Activated CD8-positive, alpha-beta T cell treated with anti-CD3 and anti-CD28 coated beads for 36 hours (primary cell): ENCODE measurements around the gene MCL1. TPM values are rescaled to one million over a fixed set of nuclear protein-coding genes. Genes with fewer than 3 reads are reported as not detected.

Source experiments
- ATAC-seq: fragments of 200-7000 bp; cut with Tn5 transposase; one replicate; pipeline ENCODE4 v1.10.0; 2021; ENCODE audit warnings: mild to moderate bottlenecking, moderate library complexity
- CTCF ChIA-PET: fragments of 350-600 bp; sonication (Branson Sonifier 250); formaldehyde crosslinking; loops from one replicate; lab custom pipeline; 2021; ENCODE audit warnings: antibody characterized with exemption; lab: Charles Lee
- POLR2A ChIA-PET: fragments of 350-600 bp; sonication (Branson Sonifier 250); formaldehyde crosslinking; loops from one replicate; lab custom pipeline; 2021; ENCODE audit warnings: antibody characterized with exemption; lab: Charles Lee
- DNase-seq: peaks from one replicate; pipeline ENCODE4 v3.0.0-alpha.2; 2020
- H3K27ac Mint-ChIP-seq: one replicate; pipeline ENCODE4 v1.8.0; 2021; ENCODE audit warnings: mild to moderate bottlenecking, mixed read lengths
- H3K27me3 Mint-ChIP-seq: one replicate; pipeline ENCODE4 v1.8.0; 2021; ENCODE audit warnings: mixed read lengths
- H3K36me3 Mint-ChIP-seq: one replicate; pipeline ENCODE4 v1.8.0; 2021; ENCODE audit warnings: low read depth, mixed read lengths
- H3K4me1 Mint-ChIP-seq: one replicate; pipeline ENCODE4 v1.8.0; 2021; ENCODE audit warnings: low read depth, mixed read lengths
- H3K4me3 Mint-ChIP-seq: one replicate; pipeline ENCODE4 v1.8.0; 2021; ENCODE audit warnings: mild to moderate bottlenecking, moderate library complexity, mixed read lengths
- H3K9me3 Mint-ChIP-seq: one replicate; pipeline ENCODE4 v1.8.0; 2021; ENCODE audit warnings: mixed read lengths
- CTCF ChIP-seq: fragments of 200-600 bp; IDR thresholded peaks from one replicate; pipeline ENCODE4 v1.8.0; 2022; ENCODE audit warnings: antibody characterized with exemption, mild to moderate bottlenecking
- intact Hi-C: fragments of 100-400 bp; cut with micrococcal nuclease; formaldehyde crosslinking; loops from one replicate; pipeline ENCODE4 v1.10.0; 2022
- total RNA-seq, 2 experiments: library from RNA; stranded (reverse); gene quantifications; one replicate each; pipeline ENCODE4 v1.2.3, GENCODE V29; 2021

The MCL1 gene
- total RNA-seq, 2 experiments from 2014 or later, result 207 TPM

- ChIA-PET CTCF (interaction anchor here (0.7 to 11.2 kb wide), 33 partner anchors 11 to 445 kb away, joined by 3 to 324 read pairs (median 6); partner anchors contain the start of genes ADAMTSL4, CTSK, CTSS and ENSA), POLR2A (interaction anchor here (0.6 to 24.5 kb wide), 14 partner anchors 10 to 416 kb away, joined by 3 to 678 read pairs (median 4); partner anchors contain the start of genes ADAMTSL4, ENSA, GOLPH3L and MCL1)
- Mint-ChIP-seq H3K9me3 (no peaks in the 10 kb centered on the region), H3K4me1 (peaks cover 42% of the 10 kb centered on the region), H3K36me3 (peaks cover 2% of the 10 kb centered on the region), H3K27me3 (no peaks in the 10 kb centered on the region), H3K4me3 (peak overlapping the region; percentile 88), H3K27ac (peak overlapping the region; percentile 99)
- intact Hi-C loops, result loop anchor here (10.0 kb wide), 1 partner anchor 133 kb away; the partner anchor contains the start of gene GOLPH3L
- DNase-seq (peak; percentile 79), ATAC-seq (peak; percentile 25)
- TF ChIP-seq CTCF, result no peak
Observed at GRCh38 chr1:150561254-150561973, 18.0 kb downstream of the MCL1 start.

GRCh38 chr1:150560576-150561253 is 18.7 kb downstream of the MCL1 start:
- ChIA-PET CTCF (interaction anchor here (0.6 to 11.2 kb wide), 40 partner anchors 10 to 445 kb away, joined by 3 to 324 read pairs (median 5); partner anchors contain the start of genes ADAMTSL4, CA14, CTSK and CTSS), POLR2A (interaction anchor here (0.6 to 24.5 kb wide), 11 partner anchors 9 to 367 kb away, joined by 3 to 678 read pairs (median 4); partner anchors contain the start of genes ADAMTSL4, ENSA, GOLPH3L and MCL1)
- Mint-ChIP-seq H3K36me3 (peaks cover 2% of the 10 kb centered on the region), H3K4me1 (peaks cover 38% of the 10 kb centered on the region), H3K9me3 (no peaks in the 10 kb centered on the region), H3K4me3 (peak overlapping the region; percentile 88), H3K27ac (peak overlapping the region; percentile 99), H3K27me3 (no peaks in the 10 kb centered on the region)
- peak; percentile 75 for TF ChIP-seq CTCF
- peak; percentile 45 for ATAC-seq
- intact Hi-C loops, result loop anchor here (10.0 kb wide), 1 partner anchor 134 kb away; the partner anchor contains the start of gene GOLPH3L
- DNase-seq, result peak; percentile 95

GRCh38 chr1:150560011-150560438 is 19.4 kb downstream of the MCL1 start:
- intact Hi-C loops, result loop anchor here (10.0 kb wide), 1 partner anchor 135 kb away; the partner anchor contains the start of gene GOLPH3L
- peak; percentile 21 for ATAC-seq
- peak; percentile 87 for DNase-seq
- peak; percentile 93 for TF ChIP-seq CTCF
- CTCF ChIA-PET, result interaction anchor here (0.6 to 11.2 kb wide), 32 partner anchors 10 to 446 kb away, joined by 3 to 324 read pairs (median 4); partner anchors contain the start of genes ADAMTSL4, CA14, CTSS and ENSA
- Mint-ChIP-seq H3K27ac (peak overlapping the region; percentile 99), H3K36me3 (peaks cover 2% of the 10 kb centered on the region), H3K9me3 (no peaks in the 10 kb centered on the region), H3K27me3 (no peaks in the 10 kb centered on the region), H3K4me1 (peaks cover 36% of the 10 kb centered on the region), H3K4me3 (peak overlapping the region; percentile 88)
- POLR2A ChIA-PET, result interaction anchor here (0.6 to 24.5 kb wide), 6 partner anchors 8 to 366 kb away, joined by 3 to 678 read pairs (median 5); partner anchors contain the start of genes ADAMTSL4, ENSA, MCL1 and SETDB1

GRCh38 chr1:150559656-150560010 is 19.8 kb downstream of the MCL1 start:
- peaks cover 32% of the 10 kb centered on the region for H3K4me1 Mint-ChIP-seq

More at GRCh38 chr1:150559656-150560010, 19.8 kb downstream of the MCL1 start:
- no peaks in the 10 kb centered on the region for H3K9me3 Mint-ChIP-seq
- no peak for ATAC-seq
- no peaks in the 10 kb centered on the region for H3K36me3 Mint-ChIP-seq
- no peak overlapping the region for H3K4me3 Mint-ChIP-seq
- ChIA-PET CTCF (interaction anchor here (0.6 to 11.2 kb wide), 20 partner anchors 9 to 447 kb away, joined by 3 to 324 read pairs (median 8); partner anchors contain the start of genes ADAMTSL4, CA14, ENSA and FALEC), POLR2A (interaction anchor here (0.6 to 24.5 kb wide), 4 partner anchors 8 to 56 kb away, joined by 4 to 678 read pairs (median 274); partner anchors contain the start of genes ADAMTSL4, ENSA and MCL1)
- intact Hi-C loops, result loop anchor here (10.0 kb wide), 1 partner anchor 135 kb away; the partner anchor contains the start of gene GOLPH3L
- H3K27ac Mint-ChIP-seq, result no peak overlapping the region
- no peak for DNase-seq
- no peak for TF ChIP-seq CTCF
- no peaks in the 10 kb centered on the region for H3K27me3 Mint-ChIP-seq
